A673 (cell line): ENCODE measurements around the gene PLAC1.

Experiments
- EZH2 ChIP-seq: fragments of 200-600 bp; sonication (generic); IDR thresholded peaks from 2 replicates; pipeline ENCODE4 v1.6.1; 2017; ENCODE audit warnings: borderline replicate concordance, low read depth, mild to moderate bottlenecking, mixed read lengths, antibody characterized with exemption, low read length; ENCODE audit not compliant: poor library complexity, severe bottlenecking
- TF ChIP-seq, protein P1 (sequence below): fragments of 300-800, 200-600 bp; sonication (generic); conservative IDR thresholded peaks from 2 replicates; pipeline ENCODE4 v1.5.1; 2017; ENCODE audit warnings: low read depth, mild to moderate bottlenecking, antibody characterized with exemption, low read length, moderate library complexity, mixed read lengths

- TF ChIP-seq, protein P1, sequence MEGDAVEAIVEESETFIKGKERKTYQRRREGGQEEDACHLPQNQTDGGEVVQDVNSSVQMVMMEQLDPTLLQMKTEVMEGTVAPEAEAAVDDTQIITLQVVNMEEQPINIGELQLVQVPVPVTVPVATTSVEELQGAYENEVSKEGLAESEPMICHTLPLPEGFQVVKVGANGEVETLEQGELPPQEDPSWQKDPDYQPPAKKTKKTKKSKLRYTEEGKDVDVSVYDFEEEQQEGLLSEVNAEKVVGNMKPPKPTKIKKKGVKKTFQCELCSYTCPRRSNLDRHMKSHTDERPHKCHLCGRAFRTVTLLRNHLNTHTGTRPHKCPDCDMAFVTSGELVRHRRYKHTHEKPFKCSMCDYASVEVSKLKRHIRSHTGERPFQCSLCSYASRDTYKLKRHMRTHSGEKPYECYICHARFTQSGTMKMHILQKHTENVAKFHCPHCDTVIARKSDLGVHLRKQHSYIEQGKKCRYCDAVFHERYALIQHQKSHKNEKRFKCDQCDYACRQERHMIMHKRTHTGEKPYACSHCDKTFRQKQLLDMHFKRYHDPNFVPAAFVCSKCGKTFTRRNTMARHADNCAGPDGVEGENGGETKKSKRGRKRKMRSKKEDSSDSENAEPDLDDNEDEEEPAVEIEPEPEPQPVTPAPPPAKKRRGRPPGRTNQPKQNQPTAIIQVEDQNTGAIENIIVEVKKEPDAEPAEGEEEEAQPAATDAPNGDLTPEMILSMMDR = no peak
- no peak for TF ChIP-seq EZH2
These were observed 38.4 kb downstream of the PLAC1 start for GRCh38 chrX:134619838-134620237.
